Measurements from ENCODE around the gene SORBS2. TPM values are rescaled to one million over a fixed set of nuclear protein-coding genes. Genes with fewer than 3 reads are reported as not detected.
"Not testable (repeated sequence)": the region's sequence is repeated elsewhere in the genome, so short reads cannot be mapped to it uniquely, and the experiment has no call there.

Gene SORBS2
- total RNA-seq, 4 donors from 2014 or later, result 45.3 to 135 (median 76.2) TPM

DNA sequence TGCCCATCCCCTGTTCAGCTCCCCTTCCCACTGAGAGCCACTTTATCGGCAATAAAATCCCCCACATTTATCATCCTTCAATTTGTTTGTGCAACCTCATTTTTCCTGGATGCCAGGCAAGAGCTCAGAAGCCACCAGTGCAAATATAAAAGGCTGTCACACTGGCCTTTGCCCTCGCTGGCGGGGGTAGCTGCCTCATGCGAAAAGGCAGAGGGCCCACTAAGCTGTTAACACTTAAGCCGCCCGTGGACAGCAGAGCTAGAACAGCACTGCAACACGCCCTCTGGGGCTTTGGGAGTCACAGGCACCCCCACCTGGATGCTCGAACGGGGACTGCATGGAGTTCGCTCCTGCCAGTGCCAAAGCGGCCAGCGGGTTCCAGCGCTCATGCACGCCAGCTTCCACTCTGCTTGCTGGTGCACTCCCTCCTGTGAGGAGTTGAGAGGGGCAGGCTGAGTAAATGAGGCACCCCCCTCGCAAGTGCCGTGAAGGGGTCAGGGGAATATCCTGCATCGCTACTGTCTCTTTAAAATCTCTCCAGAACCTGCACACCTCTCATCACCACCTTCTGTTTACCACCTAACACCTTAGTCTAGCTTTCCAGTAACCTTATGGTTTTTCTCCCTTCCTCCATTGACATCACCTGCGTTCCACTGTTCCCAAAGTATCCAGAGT is 99.5 kb downstream of the SORBS2 start:
- H3K9me3 ChIP-seq, result no peaks in the 10 kb centered on the region
- H3K36me3 ChIP-seq, result no peaks in the 10 kb centered on the region
- no peaks in the 10 kb centered on the region for H3K27me3 ChIP-seq
- H3K4me1 ChIP-seq, result peaks cover 0 to 26% (median 0%) of the 10 kb centered on the region in 4 donors
- 79 to 85% methylated on average over 15 to 18 of the region's 18 CpGs for WGBS, 2 donors
- no peak overlapping the region for H3K4me3 ChIP-seq
- DNase-seq (ENCODE audit: low spot score in 2 of 2), result no peak
- TF ChIP-seq, protein P1, sequence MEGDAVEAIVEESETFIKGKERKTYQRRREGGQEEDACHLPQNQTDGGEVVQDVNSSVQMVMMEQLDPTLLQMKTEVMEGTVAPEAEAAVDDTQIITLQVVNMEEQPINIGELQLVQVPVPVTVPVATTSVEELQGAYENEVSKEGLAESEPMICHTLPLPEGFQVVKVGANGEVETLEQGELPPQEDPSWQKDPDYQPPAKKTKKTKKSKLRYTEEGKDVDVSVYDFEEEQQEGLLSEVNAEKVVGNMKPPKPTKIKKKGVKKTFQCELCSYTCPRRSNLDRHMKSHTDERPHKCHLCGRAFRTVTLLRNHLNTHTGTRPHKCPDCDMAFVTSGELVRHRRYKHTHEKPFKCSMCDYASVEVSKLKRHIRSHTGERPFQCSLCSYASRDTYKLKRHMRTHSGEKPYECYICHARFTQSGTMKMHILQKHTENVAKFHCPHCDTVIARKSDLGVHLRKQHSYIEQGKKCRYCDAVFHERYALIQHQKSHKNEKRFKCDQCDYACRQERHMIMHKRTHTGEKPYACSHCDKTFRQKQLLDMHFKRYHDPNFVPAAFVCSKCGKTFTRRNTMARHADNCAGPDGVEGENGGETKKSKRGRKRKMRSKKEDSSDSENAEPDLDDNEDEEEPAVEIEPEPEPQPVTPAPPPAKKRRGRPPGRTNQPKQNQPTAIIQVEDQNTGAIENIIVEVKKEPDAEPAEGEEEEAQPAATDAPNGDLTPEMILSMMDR (IDR thresholded peaks at IDR 0.05), result no peak
- TF ChIP-seq EP300 (IDR thresholded peaks at IDR 0.05), result no peak
- no peak for TF ChIP-seq POLR2A (IDR thresholded peaks at IDR 0.05)
- H3K27ac ChIP-seq, result no peak overlapping the region

DNA sequence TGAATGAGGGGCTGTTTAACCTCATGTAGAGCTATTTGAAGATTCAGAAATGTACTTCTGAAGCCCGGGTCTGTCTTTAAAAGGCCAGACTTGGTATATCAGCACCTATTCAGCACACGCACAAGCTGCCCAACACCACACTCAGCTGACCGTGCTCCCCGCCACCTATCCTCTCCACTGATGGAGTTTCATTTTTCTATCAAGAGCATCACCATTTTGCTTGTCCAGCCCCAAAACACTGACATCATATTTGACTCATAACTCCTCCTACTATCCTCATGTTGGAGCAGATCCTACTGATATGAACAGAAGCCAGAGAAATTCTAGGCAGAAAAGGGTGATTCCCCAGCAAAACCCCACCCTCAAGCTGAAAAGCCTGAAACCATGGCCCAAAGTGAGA is 100.3 kb downstream of the SORBS2 start:
- DNase-seq (ENCODE audit: low spot score in 2 of 2), result no peak
- H3K4me3 ChIP-seq, result no peak overlapping the region
- no peaks in the 10 kb centered on the region for H3K36me3 ChIP-seq
- H3K27ac ChIP-seq, result peak overlapping the region in 1 of 4 donors; percentile 46
- H3K4me1 ChIP-seq, result peaks cover 0 to 26% (median 0%) of the 10 kb centered on the region in 4 donors
- TF ChIP-seq, protein P1 (IDR thresholded peaks at IDR 0.05), result no peak
- TF ChIP-seq POLR2A (IDR thresholded peaks at IDR 0.05) (no peak), EP300 (IDR thresholded peaks at IDR 0.05) (no peak)
- H3K9me3 ChIP-seq, result no peaks in the 10 kb centered on the region
- H3K27me3 ChIP-seq, result no peaks in the 10 kb centered on the region
- WGBS, 2 donors, result 78 to 94% methylated on average over 3 to 4 of the region's 4 CpGs

DNA sequence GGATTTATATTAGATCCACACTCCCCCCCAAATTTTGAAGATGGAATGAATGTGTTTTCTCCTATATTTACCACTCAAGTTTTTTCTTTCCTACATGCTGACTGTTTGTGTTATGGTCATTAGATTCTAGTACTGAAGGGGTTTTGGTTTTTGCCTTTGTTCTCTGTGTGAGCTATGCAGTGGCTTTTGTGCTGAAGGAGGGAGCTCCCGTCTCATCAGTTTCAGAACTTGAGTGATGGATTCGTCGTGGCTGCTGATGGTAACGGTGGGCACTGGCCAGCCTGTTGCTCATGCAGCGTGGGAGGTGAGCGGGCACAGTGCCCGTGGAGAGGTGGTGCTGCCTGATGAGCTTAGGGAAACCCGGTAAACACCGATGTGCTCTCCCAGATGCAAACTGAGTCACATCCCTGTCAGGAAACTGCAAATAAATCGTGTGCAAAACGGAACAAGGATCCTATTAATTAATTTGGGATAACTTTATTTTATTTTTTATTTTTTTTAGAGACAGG is 101.5 kb downstream of the SORBS2 start:
- Histone ChIP-seq H3K4me3 (no peak overlapping the region), H3K27ac (peak overlapping the region in 2 of 4 donors; percentile 13 to 46), H3K9me3 (peaks cover 0 to 3% (median 0%) of the 10 kb centered on the region in 4 donors), H3K4me1 (peaks cover 0 to 26% (median 0%) of the 10 kb centered on the region in 4 donors), H3K27me3 (no peaks in the 10 kb centered on the region), H3K36me3 (no peaks in the 10 kb centered on the region)
- TF ChIP-seq EP300 (IDR thresholded peaks at IDR 0.05), result no peak
- TF ChIP-seq POLR2A (IDR thresholded peaks at IDR 0.05), result no peak
- TF ChIP-seq, protein P1 (IDR thresholded peaks at IDR 0.05), result no peak
- no peak for DNase-seq (ENCODE audit: low spot score in 2 of 2)
- 46% methylated on average over 11 of the region's 11 CpGs for WGBS, 2 donors

DNA sequence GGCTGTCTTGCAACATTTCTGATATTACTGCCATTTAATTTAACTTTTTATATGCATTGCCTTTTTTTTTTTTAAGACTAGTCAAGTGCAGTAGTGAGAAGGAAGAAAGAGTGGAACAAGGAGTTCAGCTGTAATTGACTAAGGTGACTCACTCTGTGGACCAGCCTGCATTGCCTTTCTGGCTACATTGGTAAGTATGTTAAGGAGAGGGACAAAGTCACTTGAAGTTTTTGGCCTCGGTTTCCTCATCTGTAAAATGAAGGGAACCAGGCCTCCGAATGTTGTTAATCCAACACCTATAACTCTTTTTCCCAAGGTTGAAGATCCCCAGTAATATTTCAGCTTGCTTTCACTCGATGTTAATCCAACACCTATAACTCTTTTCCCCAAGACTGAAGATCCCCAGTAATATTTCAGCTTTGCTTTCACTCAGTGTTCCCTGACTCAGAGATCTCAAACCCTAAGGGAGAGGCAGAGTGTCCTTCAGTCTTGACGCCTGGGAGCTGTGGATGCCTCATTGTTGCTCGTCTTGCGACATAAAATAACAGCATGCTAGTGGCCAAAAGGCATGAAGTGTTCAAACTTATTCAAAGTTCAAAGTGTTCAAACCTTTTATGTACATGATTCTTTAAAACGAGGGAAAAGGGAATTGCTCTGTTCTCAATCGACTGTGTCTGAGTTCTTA is 102.0 kb downstream of the SORBS2 start:
- Histone ChIP-seq H3K9me3 (peaks cover 0 to 3% (median 0%) of the 10 kb centered on the region in 4 donors), H3K4me3 (no peak overlapping the region), H3K27ac (peak overlapping the region in 2 of 4 donors; percentile 13 to 49), H3K4me1 (peaks cover 0 to 26% (median 0%) of the 10 kb centered on the region in 4 donors), H3K36me3 (no peaks in the 10 kb centered on the region), H3K27me3 (no peaks in the 10 kb centered on the region)
- 58 to 62% methylated on average over 8 of the region's 8 CpGs for whole genome bisulfite sequencing, 2 donors
- no peak for DNase-seq (ENCODE audit: low spot score in 2 of 2)
- TF ChIP-seq, protein P1 (IDR thresholded peaks at IDR 0.05), result no peak
- TF ChIP-seq EP300 (IDR thresholded peaks at IDR 0.05), result peak in 1 of 2 donors; percentile 59
- no peak for TF ChIP-seq POLR2A (IDR thresholded peaks at IDR 0.05)

DNA sequence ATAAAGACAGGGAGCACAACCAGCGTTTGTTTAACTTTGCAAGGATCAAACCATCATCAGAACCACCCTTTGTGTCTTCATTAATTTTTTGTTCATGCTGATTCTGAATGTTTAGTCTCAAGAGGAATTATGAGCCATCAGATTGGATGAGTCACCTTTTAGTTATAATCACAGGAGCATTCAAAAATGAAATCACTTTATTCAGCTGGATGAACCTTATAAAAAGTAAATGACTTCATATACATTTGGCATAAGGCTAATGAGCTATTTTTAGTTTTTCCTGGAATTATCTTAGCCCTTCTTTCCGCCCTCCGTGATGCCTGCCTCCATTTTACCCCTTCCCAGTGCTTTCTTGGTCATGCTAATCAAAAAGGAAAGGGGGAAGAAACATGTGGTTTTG is 103.6 kb downstream of the SORBS2 start:
- Histone ChIP-seq H3K36me3 (no peaks in the 10 kb centered on the region), H3K27me3 (no peaks in the 10 kb centered on the region), H3K4me1 (peaks cover 0 to 26% (median 0%) of the 10 kb centered on the region in 4 donors), H3K4me3 (no peak overlapping the region), H3K9me3 (peaks cover 0 to 3% (median 0%) of the 10 kb centered on the region in 4 donors), H3K27ac (no peak overlapping the region)
- TF ChIP-seq, protein P1 (IDR thresholded peaks at IDR 0.05), result no peak
- TF ChIP-seq POLR2A (IDR thresholded peaks at IDR 0.05) (no peak), EP300 (IDR thresholded peaks at IDR 0.05) (no peak)
- no peak for DNase-seq (ENCODE audit: low spot score in 2 of 2)
- 39 to 62% methylated on average over 3 of the region's 3 CpGs for WGBS, 2 donors

DNA sequence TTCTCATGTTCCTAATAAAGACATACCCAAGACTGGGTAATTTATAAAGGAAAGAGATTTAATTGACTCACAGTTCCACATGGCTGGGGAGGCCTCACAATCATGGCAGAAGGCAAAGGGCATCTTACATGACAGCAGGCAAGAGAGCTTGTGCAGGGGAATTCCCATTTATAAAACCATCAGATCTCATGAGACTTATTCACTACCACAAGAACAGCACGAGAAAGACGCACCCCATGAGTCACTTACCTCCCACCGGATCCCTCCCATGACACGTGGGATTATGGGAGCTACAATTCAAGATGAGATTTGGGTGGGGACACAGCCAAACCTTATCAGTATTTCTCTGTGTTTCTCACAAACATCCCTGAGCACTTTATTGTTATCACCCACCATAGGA is 104.4 kb downstream of the SORBS2 start:
- H3K4me3 ChIP-seq; H3K9me3 ChIP-seq; H3K36me3 ChIP-seq; H3K27me3 ChIP-seq; H3K27ac ChIP-seq; DNase-seq (ENCODE audit: low spot score in 2 of 2): not testable (repeated sequence)
- H3K4me1 ChIP-seq, result peaks cover 0 to 24% (median 0%) of the 10 kb centered on the region in 4 donors
- WGBS, 2 donors, result 73 to 74% methylated on average over 4 of the region's 4 CpGs

Measured in tibial nerve (tissue), 4 donors.